HepG2 (cell line): ENCODE results near the gene FHIP1B.

ENCODE experiments used
- CAMTA2 ChIP-seq: sonication (generic); formaldehyde crosslinking; IDR thresholded peaks from 2 replicates; pipeline ENCODE4 v1.4.0; 2020; ENCODE audit warnings: mild to moderate bottlenecking, missing genetic modification reagents, borderline replicate concordance
- CHCHD3 ChIP-seq: sonication (generic); formaldehyde crosslinking; IDR thresholded peaks from 2 replicates; pipeline ENCODE4 v1.8.0; 2022; ENCODE audit warnings: mild to moderate bottlenecking, missing genetic modification reagents, moderate library complexity
- CHD4 ChIP-seq: fragments of 200-600 bp; sonication (generic); IDR thresholded peaks from 2 replicates; pipeline ENCODE4 v1.7.0; 2017; ENCODE audit warnings: mild to moderate bottlenecking, low read length, borderline replicate concordance
- HDAC2 ChIP-seq: sonication (generic); formaldehyde crosslinking; IDR thresholded peaks from 2 replicates; pipeline ENCODE4 v1.4.0; 2020; ENCODE audit warnings: missing genetic modification reagents
- SMC3 ChIP-seq: IDR thresholded peaks from 2 replicates; pipeline ENCODE4 v1.6.1; 2011; ENCODE audit warnings: low read length, improper control_type of control experiment
- SP4 ChIP-seq: sonication (generic); formaldehyde crosslinking; IDR thresholded peaks from 2 replicates; pipeline ENCODE4 v1.8.1; 2023; ENCODE audit warnings: mild to moderate bottlenecking, missing genetic modification reagents
- SUZ12 ChIP-seq: fragments of 150-350 bp; IDR thresholded peaks from 2 replicates; pipeline ENCODE4 v1.6.1; 2014; ENCODE audit warnings: low read depth, low read length
- TBP ChIP-seq: sonication (generic); formaldehyde crosslinking; IDR thresholded peaks from 2 replicates; pipeline ENCODE4 v1.5.0; 2020; ENCODE audit warnings: missing genetic modification reagents
- ZNF34 ChIP-seq: sonication (generic); formaldehyde crosslinking; IDR thresholded peaks from 2 replicates; pipeline ENCODE4 v1.4.0; 2020; ENCODE audit warnings: mild to moderate bottlenecking, missing genetic modification reagents, borderline replicate concordance
- TF ChIP-seq, protein P1 (sequence below): sonication (generic); formaldehyde crosslinking; IDR thresholded peaks from 2 replicates; pipeline ENCODE4 v1.5.0; 2020; ENCODE audit warnings: mild to moderate bottlenecking, missing genetic modification reagents, moderate library complexity

- TF ChIP-seq HDAC2 (CRISPR knock-in tag) (no peak), TBP (CRISPR knock-in tag) (no peak), CHD4 (no peak), CAMTA2 (no peak), SP4 (CRISPR knock-in tag) (no peak), SUZ12 (no peak), SMC3 (no peak), ZNF34 (CRISPR knock-in tag) (no peak), CHCHD3 (CRISPR knock-in tag) (no peak)
- TF ChIP-seq, protein P1, sequence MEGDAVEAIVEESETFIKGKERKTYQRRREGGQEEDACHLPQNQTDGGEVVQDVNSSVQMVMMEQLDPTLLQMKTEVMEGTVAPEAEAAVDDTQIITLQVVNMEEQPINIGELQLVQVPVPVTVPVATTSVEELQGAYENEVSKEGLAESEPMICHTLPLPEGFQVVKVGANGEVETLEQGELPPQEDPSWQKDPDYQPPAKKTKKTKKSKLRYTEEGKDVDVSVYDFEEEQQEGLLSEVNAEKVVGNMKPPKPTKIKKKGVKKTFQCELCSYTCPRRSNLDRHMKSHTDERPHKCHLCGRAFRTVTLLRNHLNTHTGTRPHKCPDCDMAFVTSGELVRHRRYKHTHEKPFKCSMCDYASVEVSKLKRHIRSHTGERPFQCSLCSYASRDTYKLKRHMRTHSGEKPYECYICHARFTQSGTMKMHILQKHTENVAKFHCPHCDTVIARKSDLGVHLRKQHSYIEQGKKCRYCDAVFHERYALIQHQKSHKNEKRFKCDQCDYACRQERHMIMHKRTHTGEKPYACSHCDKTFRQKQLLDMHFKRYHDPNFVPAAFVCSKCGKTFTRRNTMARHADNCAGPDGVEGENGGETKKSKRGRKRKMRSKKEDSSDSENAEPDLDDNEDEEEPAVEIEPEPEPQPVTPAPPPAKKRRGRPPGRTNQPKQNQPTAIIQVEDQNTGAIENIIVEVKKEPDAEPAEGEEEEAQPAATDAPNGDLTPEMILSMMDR (CRISPR knock-in tag): no peak
Observed at GRCh38 chr11:6170226-6170625, 64.2 kb downstream of the FHIP1B start, which contains the start of gene OR52B2.
